T-helper 9 cell (primary cell): ENCODE measurements around the gene ACSL3.
"Not testable (repeated sequence)": the region's sequence is repeated elsewhere in the genome, so short reads cannot be mapped to it uniquely, and the experiment has no call there.

Experiments
- DNase-seq: peaks from one replicate; pipeline ENCODE4 v3.0.0-alpha.2; 2020

ACSL3 gene

DNA sequence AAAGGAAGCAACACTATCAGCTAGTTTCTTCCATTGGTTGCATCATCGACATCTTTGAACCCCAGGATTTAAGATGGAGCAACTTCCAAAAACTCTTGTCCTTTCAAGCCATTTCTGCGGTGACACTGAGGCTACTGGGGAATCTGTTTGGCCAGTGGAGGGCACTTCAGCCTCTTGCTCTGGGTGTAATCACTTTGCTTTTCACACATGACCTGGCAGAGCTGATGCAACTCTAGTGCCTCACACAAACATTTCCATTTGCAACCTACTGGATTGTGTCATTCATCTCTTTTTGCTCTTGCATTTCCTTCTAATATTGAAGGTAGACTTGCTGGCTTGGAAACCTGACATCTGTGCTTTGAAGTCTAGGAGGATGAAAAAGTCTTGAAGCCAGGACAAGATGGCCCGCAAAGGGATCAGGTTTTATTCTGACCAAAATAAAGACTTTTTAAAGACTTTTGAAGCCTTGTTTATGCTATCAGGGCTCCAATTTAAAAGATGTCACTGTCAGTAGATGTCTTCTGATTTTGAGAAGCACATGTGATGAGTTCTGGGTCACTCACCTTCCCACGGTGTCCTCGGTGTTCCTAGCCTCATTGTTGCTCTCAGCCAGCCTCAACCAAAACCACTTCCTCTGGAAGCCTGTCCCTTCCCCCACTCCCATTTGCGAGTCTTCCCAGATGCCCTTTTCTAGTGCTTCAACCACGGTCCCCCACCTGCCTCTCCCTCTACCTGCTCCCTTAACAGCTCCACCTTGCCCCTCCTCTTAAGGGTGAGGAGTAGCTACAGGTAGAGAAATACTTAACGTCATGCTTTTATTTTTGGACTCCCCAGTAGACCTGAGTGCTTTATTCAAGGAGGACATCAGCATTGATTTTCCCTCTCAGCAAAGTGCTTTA, 121.4 kb downstream of the ACSL3 start:
- no peak for DNase-seq

DNA sequence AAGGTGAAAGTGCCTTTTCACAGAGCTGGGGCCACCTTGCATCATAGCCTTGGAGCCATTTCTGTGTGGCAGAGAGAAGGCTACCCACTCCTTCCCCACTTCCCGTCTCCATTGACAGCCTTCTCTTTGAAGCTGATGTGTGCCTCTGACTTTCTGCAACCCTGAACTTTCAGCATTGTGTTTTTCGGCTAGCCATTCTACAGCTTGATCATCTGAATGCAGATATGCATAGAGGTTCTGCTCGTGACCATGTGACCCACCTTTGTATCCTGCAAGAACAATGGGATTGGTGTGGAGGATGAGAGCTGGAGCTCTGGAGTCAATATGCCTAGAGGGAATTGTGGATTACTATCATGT, 122.1 kb downstream of the ACSL3 start:
- DNase-seq, result no peak

DNA sequence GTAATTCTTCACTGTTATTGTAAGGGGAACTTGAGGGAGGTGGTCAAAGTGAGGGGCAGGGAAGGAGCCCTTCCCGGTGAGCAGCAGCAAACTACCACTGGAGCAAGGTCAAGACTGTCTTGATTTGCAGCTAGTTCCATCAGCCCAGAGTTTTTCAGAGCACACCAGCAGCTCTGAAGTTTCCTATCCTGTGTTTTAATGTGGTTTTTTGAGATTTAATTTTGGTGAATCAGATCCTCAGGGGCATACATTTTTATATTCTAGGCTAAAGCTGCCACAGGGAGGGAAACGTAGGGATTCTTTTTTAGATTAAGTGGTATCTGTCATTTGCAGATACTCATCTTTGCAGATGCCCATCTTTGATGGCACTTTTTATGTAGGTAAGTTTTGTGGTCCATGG, 124.1 kb downstream of the ACSL3 start:
- DNase-seq, result no peak

DNA sequence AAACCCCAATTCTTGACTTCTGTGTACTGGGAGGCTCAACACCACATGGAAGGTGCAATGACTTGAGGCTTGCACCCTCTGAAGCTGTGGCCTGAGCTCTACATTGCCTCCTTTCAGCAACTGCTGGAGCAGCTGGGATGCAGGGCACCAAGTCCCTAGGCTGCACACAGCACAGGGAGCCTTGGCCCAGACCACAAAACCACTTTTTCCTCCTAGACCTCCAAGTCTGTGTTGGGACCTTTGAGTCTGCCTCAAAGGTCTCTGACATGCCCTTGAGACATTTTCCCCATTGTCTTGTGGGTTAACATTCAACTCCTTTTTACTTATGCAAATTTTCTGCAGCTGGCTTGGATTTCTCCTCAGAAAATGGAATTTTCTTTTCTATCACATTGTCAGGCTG, 128.6 kb downstream of the ACSL3 start:
- DNase-seq, result no peak

DNA sequence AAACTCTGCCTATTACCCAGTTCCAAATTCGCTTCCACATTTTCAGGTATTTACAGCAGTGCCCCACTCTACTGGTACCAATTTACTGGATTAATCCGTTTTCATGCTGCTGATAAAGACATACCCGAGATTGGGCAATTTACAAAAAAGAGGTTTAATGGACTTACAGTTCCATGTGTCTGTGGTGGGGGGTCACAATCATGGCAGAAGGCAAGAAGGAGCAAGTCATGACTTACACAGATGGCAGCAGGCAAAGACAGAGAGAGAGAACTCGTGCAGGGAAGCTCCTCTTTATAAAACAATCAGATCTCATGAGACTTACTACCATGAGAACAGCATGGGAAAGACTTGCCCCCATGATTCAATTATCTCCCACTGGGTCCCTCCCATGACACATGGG, 129.4 kb downstream of the ACSL3 start:
- not testable (repeated sequence) for DNase-seq

DNA sequence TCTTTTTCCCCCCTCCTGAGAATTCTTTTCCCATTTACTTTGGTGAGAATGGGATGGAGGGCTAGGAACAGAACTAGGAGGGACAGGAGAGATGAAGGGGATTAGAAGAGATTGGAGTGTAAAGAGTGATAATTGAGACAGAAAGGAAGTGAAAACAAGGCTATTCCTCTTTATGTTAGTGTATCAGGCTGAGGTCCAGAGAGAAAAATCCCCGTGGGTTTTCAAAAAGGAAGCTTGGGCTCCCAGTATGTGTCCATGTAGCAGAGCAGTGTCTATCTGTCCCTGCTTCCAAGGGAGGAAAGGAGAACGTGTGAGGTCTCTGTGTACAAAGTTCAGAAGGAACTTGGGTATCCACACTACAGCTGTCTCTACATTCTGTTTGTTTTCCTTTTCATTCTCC, 131.3 kb downstream of the ACSL3 start:
- DNase-seq, result no peak
